Stomach smooth muscle (tissue), 2 donors: ENCODE measurements around the gene DNAJC12.

Source experiments
- H3K27ac ChIP-seq: one replicate; pipeline ENCODE4 v1.7.0; 2013; ENCODE audit warnings: mild to moderate bottlenecking, low read length, inconsistent platforms
- H3K27me3 ChIP-seq, 2 donors: one replicate each; pipeline ENCODE4 v1.7.0; 2013; ENCODE audit warnings: low read length in 2 of 2; ENCODE audit not compliant: insufficient read depth in 2 of 2, control insufficient read depth in 1 of 2
- H3K36me3 ChIP-seq, 2 donors: one replicate each; pipeline ENCODE4 v1.7.0; 2013; ENCODE audit warnings: low read length in 2 of 2; ENCODE audit not compliant: control insufficient read depth in 2 of 2, insufficient read depth in 2 of 2
- H3K4me1 ChIP-seq: one replicate; pipeline ENCODE4 v1.7.0; 2013; ENCODE audit warnings: low read length; ENCODE audit not compliant: control insufficient read depth, insufficient read depth
- H3K4me3 ChIP-seq, 2 donors: one replicate each; pipeline ENCODE4 v1.7.0; 2013; ENCODE audit warnings: low read length in 2 of 2
- H3K9ac ChIP-seq, 2 donors: one replicate each; pipeline ENCODE4 v1.7.0; 2013; ENCODE audit warnings: low read length in 2 of 2, mild to moderate bottlenecking in 1 of 2
- H3K9me3 ChIP-seq, 2 donors: one replicate each; pipeline ENCODE4 v1.7.0; 2013; ENCODE audit warnings: low read length in 2 of 2; ENCODE audit not compliant: control insufficient read depth in 2 of 2
- donor health status: healthy.
- donor health status: Pancreatic carcinoma.

Gene DNAJC12

DNA sequence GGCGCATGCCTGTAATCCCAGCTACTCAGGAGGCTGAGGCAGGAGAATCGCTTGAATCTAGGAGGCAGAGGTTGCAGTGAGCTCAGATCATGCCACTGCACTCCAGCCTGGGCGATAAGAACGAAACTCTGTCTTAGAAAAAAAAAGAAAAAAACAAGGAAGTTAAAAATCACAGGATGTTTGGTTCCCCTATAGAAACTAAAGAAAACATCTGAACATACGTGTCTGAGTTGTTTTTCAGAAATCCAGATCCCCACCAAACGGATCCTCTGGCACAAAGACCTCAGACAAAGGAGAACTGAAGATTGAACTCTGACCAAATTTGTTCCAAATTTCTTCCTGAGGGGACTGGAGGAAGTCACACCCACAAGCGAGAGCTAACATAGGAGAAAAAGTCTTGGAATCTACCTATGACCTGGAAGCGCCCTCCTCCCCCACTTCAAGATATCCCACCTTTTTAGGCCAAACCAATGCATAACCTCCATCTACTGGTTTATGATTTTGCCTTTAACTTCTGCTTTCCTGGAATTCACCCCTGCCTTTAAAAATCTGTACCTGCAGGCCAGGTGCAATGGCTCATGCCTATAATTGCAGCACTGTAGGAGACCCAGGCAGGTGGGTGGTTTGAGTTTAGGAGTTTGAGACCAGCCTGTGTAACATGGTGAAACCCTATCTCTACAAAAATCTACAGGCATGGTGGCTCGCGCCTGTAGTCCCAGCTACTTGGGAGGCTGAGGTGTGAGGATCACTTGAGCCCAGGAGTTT, 26.8 kb upstream of the DNAJC12 start:
- no peak overlapping the region for H3K4me3 ChIP-seq
- no peak overlapping the region for H3K9ac ChIP-seq
- no peaks in the 10 kb centered on the region for H3K27me3 ChIP-seq
- H3K36me3 ChIP-seq: no peaks in the 10 kb centered on the region
- no peaks in the 10 kb centered on the region for H3K4me1 ChIP-seq
- H3K27ac ChIP-seq: no peak overlapping the region
- no peaks in the 10 kb centered on the region for H3K9me3 ChIP-seq

DNA sequence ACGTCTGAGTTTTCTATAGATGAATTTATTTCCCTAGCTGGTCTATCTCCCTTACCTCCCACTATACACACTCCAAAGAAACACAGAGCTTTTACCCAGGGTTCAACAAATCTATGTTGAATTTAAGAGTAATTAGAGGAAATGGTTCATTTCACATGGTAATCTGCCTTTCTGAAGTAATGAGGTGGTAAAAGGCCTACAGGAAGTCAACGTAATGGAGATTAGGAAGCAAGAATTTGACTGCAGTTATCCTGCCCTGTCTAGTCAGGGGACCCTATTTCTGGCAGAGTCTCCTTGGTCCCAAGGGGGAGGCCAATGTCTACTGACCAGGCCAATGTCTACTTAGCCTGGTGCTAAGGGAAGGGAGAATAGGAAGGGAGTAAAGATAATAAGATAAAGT, 25.1 kb upstream of the DNAJC12 start:
- Histone ChIP-seq H3K36me3 (no peaks in the 10 kb centered on the region), H3K4me3 (no peak overlapping the region), H3K9ac (no peak overlapping the region)

GRCh38 chr10:67861750-67862432, 23.9 kb upstream of the DNAJC12 start:
- Histone ChIP-seq H3K9ac (no peak overlapping the region), H3K9me3 (no peaks in the 10 kb centered on the region), H3K4me1 (no peaks in the 10 kb centered on the region), H3K36me3 (no peaks in the 10 kb centered on the region), H3K27me3 (no peaks in the 10 kb centered on the region), H3K4me3 (no peak overlapping the region), H3K27ac (no peak overlapping the region)

More for the DNA sequence above, 25.1 kb upstream of the DNAJC12 start:
- H3K27ac ChIP-seq: no peak overlapping the region
- H3K9me3 ChIP-seq: no peaks in the 10 kb centered on the region
- no peaks in the 10 kb centered on the region for H3K27me3 ChIP-seq
- H3K4me1 ChIP-seq: no peaks in the 10 kb centered on the region

GRCh38 chr10:67858971-67859370, 21.0 kb upstream of the DNAJC12 start:
- Histone ChIP-seq H3K9ac (no peak overlapping the region), H3K27me3 (no peaks in the 10 kb centered on the region), H3K4me3 (no peak overlapping the region), H3K9me3 (no peaks in the 10 kb centered on the region), H3K4me1 (no peaks in the 10 kb centered on the region), H3K36me3 (no peaks in the 10 kb centered on the region), H3K27ac (no peak overlapping the region)

DNA sequence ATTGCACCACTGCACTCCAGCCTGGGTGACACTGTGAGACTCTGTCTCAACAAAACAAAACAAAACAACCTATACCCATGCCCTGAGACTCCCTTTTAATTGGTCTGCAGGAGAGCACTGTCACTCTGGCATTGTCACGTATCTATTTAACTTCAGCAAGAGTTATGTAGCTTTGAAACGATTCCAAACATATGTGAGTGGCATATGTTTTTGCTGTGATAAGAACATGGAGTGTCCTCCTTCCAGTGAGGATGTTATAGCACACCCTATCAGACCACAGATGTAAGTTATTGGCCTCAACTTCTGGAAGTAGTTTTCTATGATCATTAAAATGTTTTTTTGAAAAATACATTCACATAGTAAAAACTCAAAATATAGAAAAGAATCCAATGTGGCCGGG, 15.5 kb upstream of the DNAJC12 start:
- Histone ChIP-seq H3K27ac (no peak overlapping the region), H3K9ac (no peak overlapping the region), H3K9me3 (no peaks in the 10 kb centered on the region)

GRCh38 chr10:67852761-67853160, 14.8 kb upstream of the DNAJC12 start:
- Histone ChIP-seq H3K9me3 (no peaks in the 10 kb centered on the region), H3K36me3 (no peaks in the 10 kb centered on the region), H3K27me3 (no peaks in the 10 kb centered on the region), H3K9ac (no peak overlapping the region), H3K4me1 (peaks cover 5% of the 10 kb centered on the region), H3K27ac (no peak overlapping the region), H3K4me3 (no peak overlapping the region)

More for the DNA sequence above, 15.5 kb upstream of the DNAJC12 start:
- H3K27me3 ChIP-seq: no peaks in the 10 kb centered on the region
- H3K36me3 ChIP-seq: no peaks in the 10 kb centered on the region
- H3K4me3 ChIP-seq: no peak overlapping the region
- peaks cover 5% of the 10 kb centered on the region for H3K4me1 ChIP-seq

- peaks cover 5% of the 10 kb centered on the region for H3K4me1 ChIP-seq
- no peak overlapping the region for H3K27ac ChIP-seq
- H3K9ac ChIP-seq: no peak overlapping the region
- H3K27me3 ChIP-seq: no peaks in the 10 kb centered on the region
- H3K36me3 ChIP-seq: no peaks in the 10 kb centered on the region
- H3K9me3 ChIP-seq: no peaks in the 10 kb centered on the region
- H3K4me3 ChIP-seq: no peak overlapping the region
These were observed 13.2 kb upstream of the DNAJC12 start for GRCh38 chr10:67851186-67851585.

DNA sequence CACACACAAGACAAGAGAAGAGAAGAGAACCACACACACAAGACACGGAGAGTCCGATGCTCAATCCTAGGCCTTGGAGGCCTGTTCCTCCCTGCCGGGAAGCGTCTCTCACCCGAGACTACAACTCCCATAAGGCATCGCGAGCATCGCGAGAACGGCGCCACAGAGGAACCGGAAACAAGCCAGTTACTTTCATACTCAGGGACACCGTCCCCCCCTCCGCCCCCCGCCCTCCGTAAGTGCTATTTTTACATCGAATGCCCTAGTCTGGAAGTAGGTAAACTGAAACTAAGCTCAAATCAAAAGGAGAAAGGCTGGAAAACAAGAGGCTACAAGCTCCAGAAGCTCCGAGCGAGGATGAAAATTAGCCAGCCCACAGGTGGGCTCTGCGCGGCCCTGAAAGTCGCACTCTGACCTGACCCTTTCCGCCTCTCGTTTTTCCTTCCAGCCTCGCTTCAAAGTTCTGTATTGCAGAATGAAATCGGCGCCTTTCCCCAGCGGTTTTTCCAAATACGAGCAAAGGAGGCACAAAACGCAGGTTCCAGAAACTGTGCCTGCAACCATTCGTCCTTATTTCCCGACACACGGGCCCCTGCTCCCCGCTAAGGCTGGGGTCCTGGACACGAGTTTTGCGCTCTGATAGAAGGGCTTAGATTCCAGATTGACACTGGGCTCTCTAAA, 11.5 kb upstream of the DNAJC12 start:
- Histone ChIP-seq H3K4me3 (peak overlapping the region; percentile 82 to 96), H3K27ac (peak overlapping the region; percentile 93), H3K36me3 (no peaks in the 10 kb centered on the region)

GRCh38 chr10:67843284-67843683, 5.3 kb upstream of the DNAJC12 start:
- no peaks in the 10 kb centered on the region for H3K4me1 ChIP-seq
- H3K9me3 ChIP-seq: no peaks in the 10 kb centered on the region
- H3K27me3 ChIP-seq: no peaks in the 10 kb centered on the region
- no peak overlapping the region for H3K4me3 ChIP-seq
- no peaks in the 10 kb centered on the region for H3K36me3 ChIP-seq
- H3K9ac ChIP-seq: no peak overlapping the region
- no peak overlapping the region for H3K27ac ChIP-seq

More for the DNA sequence above, 11.5 kb upstream of the DNAJC12 start:
- peaks cover 5% of the 10 kb centered on the region for H3K4me1 ChIP-seq
- no peaks in the 10 kb centered on the region for H3K27me3 ChIP-seq
- no peaks in the 10 kb centered on the region for H3K9me3 ChIP-seq
- peak overlapping the region; percentile 84 to 98 for H3K9ac ChIP-seq

- Histone ChIP-seq H3K4me1 (no peaks in the 10 kb centered on the region), H3K27me3 (no peaks in the 10 kb centered on the region), H3K27ac (no peak overlapping the region), H3K9ac (no peak overlapping the region), H3K4me3 (no peak overlapping the region), H3K36me3 (no peaks in the 10 kb centered on the region), H3K9me3 (no peaks in the 10 kb centered on the region)
These were observed 3.7 kb upstream of the DNAJC12 start for GRCh38 chr10:67841737-67842136.
